Measurements from ENCODE around the gene POLR2E. TPM values are rescaled to one million over a fixed set of nuclear protein-coding genes. Genes with fewer than 3 reads are reported as not detected.

POLR2E gene
- total and polyA plus RNA-seq, 2 experiments from 2014 or later = 257 to 286 TPM

- peaks cover 10% of the 10 kb centered on the region for H3K27me3 Mint-ChIP-seq (ENCODE audit: insufficient read depth, low read depth, poor library complexity)
- Histone ChIP-seq H3F3A (replicated peaks; ENCODE audit: low read depth) (0 out of 2 replicates have a peak, but pooled peaks cover 3% of the 10 kb centered on the region), H3K4me2 (peak overlapping the region; percentile 43; the same call in 1 of the 2 replicates), H2AFZ (no peak overlapping the region), H3K4me3 (no peak overlapping the region), H3K36me3 (ENCODE audit: insufficient read depth) (no peaks in the 10 kb centered on the region), H4K20me1 (replicated peaks; ENCODE audit: insufficient read depth) (no peaks in the 10 kb centered on the region), H3K27ac (ENCODE audit: low read depth) (peak overlapping the region; percentile 69; the same call in 1 of the 2 replicates), H3K27me3 (ENCODE audit: insufficient read depth) (no peaks in the 10 kb centered on the region), H3K79me2 (replicated peaks; ENCODE audit: insufficient read depth) (no peaks in the 10 kb centered on the region), H3K4me1 (ENCODE audit: insufficient read depth) (no peaks in the 10 kb centered on the region), H3K9me2 (ENCODE audit: insufficient read depth) (no peaks in the 10 kb centered on the region)
- H3K36me3 Mint-ChIP-seq (ENCODE audit: low read depth) = peaks cover 5% of the 10 kb centered on the region
- H3K4me3 Mint-ChIP-seq = no peak overlapping the region
- TF ChIP-seq JUNB (IDR thresholded peaks at IDR 0.05; ENCODE audit: unreplicated experiment) (no peak), REST (IDR thresholded peaks at IDR 0.05; ENCODE audit: unreplicated experiment) (no peak), ETS1 (IDR thresholded peaks at IDR 0.05) (no peak), CTCF (conservative IDR thresholded peaks at IDR 0.05; ENCODE audit: low read depth in 2 of 2) (peak; percentile 64 to 91), EZH2phosphoT487 (IDR thresholded peaks at IDR 0.05; ENCODE audit: unreplicated experiment) (no peak), CREB1 (CRISPR knock-in tag; IDR thresholded peaks at IDR 0.05; ENCODE audit: low read depth) (0 out of 2 replicates have a peak, but pooled peaks have one; percentile 25)
- peak overlapping the region; percentile 62; the same call in 1 of the 2 replicates for H3K27ac Mint-ChIP-seq
- ATAC-seq (peak; percentile 61), DNase-seq (ENCODE audit: low spot score) (peak; percentile 94)
- no peaks in the 10 kb centered on the region for H3K9me3 Mint-ChIP-seq
- peaks cover 2% of the 10 kb centered on the region; the same call in 1 of the 3 replicates for H3K4me1 Mint-ChIP-seq
These were observed 18.1 kb upstream of the POLR2E start for GRCh38 chr19:1113030-1113985.
